GM19023 (cell line): ENCODE results near the gene COMMD9.

Experiments used
- ATAC-seq: cut with Tn5 transposase; IDR thresholded peaks from one replicate; pipeline ENCODE4 v1.9.1; 2021; ENCODE audit warnings: mild to moderate bottlenecking, moderate library complexity; ENCODE audit not compliant: unreplicated experiment

Gene COMMD9

DNA sequence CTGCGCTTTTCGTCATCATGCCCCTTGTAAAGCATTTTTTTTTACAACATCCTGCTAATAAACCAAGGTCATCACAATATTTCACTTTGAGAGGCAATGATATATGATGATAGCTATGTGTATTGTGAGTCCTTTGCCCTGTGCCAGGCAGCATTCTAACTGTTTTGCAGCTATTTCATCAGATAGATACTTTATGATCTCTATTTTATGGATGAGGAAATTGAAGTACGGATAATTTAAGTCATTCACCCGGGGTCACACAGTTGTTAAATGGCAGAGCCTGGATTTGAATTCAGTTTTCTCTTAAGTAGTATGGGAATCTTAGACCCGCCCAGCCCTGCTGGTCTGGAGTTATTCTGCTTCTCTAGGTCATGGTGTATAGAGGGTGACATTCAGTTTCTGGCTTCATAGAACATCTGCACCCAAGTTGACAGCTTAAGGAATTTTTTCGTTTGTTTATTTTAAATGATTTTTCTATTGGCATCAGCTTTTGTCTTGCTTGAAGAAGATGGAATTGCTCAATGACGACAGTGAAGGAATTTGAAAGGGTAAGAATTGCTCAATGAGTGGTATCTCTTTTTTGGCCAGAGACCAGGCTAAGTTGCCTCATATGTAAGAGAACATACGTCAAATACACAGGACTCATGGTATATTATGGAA lies 7.8 kb upstream of the COMMD9 start:
- no peak for ATAC-seq

DNA sequence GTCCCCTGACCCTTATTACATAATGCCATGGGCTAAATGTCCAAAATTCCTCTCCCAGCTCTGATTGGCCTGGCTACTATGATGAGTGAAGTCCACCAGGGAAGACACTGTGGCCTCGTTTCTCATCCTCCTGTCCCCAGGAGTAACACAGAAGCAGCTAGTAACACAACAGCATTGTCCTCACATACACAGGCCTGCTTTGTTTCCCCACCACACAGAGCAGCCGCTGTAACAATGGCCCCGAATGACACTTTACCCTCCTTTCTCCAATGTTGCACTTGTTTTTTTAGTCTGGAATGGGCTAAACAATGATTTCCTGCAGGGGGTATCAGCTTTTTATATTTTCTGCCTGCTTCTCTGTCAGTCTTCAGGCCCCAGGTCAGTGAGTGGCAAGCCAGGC lies 6.7 kb upstream of the COMMD9 start, which contains the start of gene PRR5L:
Gene PRR5L (plus strand): TSS at position 363 of the 400 bp plus-strand sequence. CDS start 104,834 bp downstream, outside the sequence.
- ATAC-seq, result no peak

DNA sequence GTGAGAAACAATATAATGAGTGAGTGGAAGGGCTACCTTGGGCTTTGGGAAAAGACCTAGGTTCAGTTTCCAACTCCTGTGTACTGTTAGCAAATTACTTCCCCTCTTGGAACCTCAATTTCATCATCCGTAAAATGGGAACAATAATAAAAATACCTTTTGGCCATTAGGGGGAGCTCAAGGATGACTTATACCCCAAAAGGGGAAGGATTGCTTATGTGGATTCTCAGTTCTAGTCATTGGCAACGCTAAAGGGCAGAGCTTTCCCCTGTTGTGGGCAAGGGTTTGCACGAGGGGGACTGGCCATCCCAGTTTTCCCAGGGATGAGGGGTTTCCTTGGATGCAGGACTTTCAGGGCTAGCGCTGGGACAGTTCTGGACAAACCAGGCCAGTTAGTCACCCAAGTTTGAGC lies 3.1 kb upstream of the COMMD9 start:
- no peak for ATAC-seq

DNA sequence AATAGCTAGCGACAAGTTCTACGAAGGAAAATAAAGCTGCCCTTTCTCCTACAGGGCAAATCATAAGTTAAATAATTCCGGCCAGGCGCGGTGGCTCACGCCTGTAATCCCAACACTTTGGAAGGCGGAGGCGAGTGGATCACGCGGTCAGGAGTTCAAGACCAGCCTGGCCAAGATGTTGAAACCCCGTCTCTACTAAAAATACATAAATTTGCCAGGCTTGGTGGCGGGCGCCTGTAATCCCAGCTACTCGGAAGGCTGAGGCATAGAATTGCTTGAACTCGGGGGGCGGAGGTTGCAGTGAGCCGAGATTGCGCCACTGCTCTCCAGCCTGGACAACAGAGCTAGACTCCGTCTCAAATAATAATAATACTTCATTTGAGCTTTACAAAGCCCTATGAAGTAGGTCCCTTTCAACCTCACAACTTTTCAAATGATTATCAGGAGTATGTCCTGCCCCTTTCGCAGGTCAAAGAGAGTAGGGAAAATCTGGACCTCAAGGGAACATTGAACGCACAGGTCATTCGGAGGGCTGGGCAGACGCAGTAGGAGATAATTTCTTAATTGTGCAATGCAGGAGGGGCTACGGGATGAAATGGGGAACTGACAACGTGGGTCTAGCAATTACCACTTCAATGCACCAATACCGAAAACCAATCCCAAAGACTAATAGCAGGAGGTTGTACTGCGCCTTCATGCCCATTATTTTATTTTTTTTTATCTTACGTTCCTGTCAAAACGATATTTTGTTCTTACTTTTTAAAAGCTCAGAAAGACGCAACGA lies 590 bp downstream of the COMMD9 start:
- no peak for ATAC-seq

DNA sequence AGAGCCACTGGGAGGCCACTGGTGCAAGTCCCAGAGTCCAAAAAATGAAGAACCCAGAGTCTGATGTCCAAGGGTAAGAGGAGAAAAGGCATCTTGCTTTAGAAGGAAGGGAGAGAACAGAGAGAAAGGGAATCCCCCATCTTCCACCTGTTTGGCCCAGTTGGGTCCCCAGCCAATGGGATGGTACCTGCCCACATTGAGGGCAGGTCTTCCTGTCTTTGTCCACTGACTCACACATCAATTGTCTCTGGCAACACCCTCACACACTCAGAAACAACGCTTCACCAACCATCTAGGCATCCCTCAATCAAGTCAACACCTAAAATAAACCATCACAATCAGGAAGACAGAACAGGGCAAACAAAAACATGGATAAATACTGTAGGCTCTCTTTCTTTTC lies 6.3 kb downstream of the COMMD9 start:
- no peak for ATAC-seq

DNA sequence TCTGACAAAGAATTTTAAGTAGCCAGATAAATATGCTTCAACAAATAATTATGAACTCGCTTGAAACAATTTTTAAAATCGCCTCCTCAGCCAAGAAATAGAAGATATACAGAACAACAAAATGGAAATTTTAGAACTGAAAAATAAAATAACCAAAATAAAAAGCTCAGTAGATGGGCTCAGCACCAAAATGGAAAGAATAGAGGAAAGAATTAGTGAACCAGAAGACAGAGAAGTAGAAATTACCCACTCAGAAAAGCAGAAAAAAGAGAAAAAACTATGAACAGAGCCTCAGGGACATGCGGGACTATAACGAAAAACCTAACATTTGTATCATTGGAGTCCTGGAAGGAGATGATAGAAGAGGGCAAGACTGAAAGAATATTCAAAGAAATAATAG lies 7.4 kb downstream of the COMMD9 start:
- no peak for ATAC-seq

DNA sequence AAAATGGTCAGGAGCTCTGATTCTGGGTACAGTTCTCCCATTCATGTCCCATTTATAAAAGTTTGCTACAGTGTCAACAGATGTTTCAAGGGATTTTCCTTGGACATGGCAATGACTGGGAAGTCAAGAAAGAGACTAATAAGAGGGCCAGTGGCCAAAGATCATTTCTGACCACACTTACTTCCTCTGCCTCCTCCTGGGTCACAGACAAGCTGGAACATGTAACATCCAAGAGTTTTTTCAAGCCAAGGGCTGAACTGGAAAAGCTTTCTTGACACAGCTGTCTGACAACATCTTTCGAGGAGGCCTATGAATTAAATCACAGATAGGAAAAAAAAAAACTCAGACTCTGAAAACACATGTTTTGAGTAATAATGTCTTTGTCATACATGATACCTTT lies 8.7 kb downstream of the COMMD9 start:
- ATAC-seq, result no peak

DNA sequence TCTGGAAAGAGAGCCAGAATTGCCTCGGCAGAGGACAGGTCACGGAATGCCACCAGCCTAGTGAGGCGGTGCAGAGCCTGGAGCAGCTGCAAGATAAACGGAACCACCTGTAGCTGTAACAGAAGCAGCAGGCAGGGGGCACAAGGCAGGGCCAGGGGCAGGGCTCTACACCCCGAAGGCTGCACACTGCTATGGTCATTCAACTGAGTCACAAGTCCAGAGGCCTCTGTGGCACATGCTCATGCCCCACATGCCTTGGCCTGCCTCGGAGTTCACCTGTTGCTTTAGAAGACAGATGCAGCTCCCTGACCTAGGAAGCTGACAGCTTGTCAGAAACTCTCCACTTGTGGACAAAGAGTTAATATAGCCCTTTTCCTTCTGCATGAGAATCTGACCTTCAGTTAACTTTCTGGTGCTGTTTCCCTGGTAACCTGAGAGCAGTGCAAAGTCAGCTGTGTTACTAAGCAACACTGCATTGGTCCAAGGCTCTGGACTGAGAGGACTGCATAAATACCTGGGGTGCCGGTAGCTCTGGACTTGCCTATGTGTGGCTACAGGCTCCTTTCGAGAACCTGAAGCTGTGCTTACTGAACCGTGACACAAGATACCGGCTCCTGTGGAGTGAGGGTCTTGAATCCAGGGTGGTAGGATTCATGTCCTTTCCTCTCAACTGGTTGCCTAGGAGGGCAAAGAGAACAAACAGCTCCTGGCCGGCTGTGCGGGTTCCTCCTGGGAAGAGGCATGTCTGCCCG lies 10.5 kb downstream of the COMMD9 start:
- ATAC-seq, result no peak

DNA sequence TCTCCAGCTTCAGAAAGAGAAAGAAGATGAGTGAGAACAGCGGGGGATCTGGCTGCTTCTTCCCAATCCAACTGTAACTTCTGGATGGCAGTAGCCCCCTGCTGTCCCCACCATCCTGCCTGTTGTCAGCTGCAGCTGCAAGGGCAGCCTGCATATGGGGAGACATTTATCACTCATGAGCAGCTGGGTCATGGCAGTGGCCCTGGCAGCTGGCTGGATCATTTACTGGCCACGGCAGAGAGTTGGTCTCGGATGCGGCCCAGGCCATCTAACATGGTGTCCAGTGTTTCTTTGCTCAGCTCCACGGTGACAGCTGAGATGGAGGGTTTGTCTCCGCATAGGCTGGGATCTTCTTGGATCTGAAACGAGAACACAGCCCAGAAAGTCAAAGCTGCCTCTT lies 14.8 kb downstream of the COMMD9 start:
- ATAC-seq, result no peak

DNA sequence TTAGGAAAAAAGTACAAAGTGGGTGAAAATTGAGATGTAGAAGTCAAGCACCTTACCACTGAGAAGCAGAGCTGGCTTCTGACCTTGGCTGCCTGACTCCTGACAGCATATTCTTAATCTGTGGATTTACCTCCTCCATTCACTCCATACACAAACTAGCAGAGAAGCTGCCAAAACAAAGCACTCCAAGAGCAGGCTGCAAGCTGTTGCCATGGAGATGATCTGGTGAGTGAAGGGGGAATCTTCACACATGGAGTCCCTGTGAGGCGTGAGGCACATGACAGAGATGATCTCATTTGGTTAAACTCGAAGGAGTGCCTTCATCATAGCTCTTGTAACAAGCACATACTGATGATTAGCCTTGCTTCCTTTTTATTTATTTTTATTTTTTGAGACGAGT lies 16.1 kb downstream of the COMMD9 start:
- ATAC-seq, result no peak

DNA sequence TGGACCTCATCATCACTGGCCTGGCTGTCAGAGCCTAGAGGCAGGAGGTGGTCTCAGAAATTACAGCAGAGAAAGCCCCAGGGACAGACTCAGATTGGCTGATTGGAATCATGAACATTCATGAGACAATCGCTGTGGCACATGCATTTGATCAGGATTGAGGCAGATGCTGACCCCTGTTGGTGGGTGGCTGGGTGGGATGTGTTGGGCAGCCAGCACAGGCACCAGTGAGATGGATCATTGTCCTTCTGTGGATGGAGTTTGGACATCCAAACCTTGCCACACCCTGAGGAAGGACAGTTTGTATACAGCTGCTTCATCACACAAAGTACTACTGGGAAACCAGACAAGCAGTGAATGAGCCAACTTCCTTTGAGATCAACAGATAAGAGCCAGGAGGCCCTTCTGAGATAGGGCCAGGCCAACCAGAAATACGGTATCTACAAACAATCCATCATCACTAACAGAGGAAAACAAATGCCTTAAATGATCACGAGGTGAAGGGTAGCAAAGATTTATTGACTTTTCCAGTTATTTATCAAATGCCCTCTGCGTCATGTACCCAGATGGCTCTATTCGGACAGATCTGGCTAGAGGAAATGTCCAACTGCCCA lies 17.3 kb downstream of the COMMD9 start:
- ATAC-seq, result no peak

DNA sequence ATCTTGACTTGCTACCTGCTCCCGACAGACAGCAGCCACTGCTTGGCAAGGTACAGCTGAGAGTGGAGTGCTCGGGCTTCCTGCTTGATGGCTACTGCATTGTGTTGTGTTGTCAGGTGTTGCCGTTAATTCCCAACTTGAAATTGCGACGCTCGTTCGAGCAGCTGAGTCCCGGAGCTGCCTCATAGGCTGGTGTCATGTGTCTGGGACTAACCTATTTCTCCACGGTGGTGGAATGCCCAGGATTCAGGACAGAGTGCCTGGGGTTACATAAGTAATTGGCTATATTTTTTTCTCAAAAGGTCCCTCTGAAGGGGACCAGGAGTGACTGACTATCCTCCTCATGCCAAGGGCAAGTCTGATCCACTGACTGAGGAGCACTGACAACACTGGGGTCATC lies 18.5 kb downstream of the COMMD9 start:
- no peak for ATAC-seq

DNA sequence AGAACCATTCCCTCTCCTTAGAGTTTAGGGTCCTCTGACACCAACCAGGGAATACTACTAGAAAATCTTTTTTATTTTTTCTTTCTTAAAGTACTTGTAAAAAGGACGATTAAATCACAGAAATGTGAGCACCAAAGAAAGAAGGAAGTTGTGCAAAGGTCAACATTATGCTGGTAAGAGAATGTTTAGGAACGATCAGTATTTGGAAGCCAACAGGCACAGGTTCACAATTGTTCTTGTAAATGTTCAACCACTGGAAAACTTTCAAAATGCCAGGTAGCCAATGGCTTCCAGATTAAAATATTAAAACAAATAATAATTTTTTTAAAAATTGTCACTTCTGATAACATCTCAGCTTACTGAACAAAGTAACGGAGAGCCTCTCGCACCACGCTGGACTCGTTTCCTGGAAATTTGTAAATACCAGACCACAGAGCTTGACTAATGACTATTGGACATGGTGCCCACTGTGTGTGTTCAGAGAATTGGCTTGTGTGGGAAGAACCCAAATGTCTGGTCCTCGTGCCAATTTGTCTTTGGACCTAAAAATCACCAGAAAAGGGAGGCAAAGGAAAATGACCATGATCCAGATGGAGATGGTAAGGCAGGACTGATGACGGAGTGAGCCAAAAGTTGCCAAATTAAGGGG lies 20.8 kb downstream of the COMMD9 start:
- ATAC-seq, result no peak

DNA sequence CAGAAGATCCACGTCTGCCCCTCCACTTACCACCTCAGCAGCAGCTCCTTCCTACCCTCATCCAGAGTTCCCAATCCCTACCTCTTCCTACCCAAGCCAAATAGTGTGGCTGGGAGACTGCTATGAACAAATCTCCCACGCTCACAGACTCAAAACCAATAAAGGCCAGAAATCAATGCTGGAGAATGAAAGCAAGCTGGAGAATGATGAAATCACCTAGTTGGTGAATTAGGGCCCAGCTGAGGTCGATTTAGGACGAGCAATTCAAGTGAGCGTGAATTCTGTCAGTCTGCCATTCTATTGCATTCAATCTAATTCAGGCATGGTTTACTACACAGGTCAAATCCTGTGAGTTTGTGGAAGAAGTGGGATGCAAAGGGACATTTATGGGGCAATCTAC lies 22.5 kb downstream of the COMMD9 start:
- ATAC-seq, result no peak

DNA sequence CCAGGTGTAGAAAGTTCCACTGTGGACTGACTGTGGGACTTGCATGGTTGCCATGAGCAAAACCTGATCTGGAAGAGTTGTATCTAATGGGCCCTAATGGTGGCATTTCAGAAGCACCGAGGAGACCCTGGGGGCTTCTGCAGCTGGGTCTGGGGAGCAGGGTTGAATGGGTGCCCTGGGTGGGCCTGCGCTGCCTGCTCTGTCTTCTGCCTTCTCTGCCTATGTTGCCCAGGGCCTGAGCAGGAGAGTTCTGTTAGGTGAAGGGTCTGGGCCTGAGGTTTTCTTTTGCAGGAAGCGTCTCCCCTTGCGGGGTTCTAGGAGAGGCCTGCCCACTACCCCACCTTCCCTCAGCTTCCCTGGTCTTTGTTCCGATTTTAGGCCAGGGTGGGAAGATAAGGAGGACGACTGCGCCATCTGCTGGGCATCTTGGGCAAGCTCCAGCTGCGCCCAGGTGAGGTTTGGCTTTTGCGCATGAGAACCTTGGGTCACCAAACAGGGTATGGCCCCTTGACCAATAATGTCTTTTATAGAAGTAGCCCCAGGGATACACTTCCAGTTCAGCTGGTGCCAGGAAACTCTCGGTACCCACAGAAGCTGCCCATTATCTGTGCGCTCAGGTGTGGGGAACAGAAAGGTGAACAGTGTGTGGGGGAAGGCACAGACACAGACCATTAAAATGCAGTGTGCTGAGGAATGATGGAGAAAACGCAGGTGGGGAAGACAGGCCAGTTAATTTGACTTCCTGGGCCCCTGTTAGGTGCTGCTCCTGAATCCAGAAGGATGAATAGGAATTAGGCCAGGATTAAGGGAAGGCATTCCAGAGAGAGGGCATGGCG lies 23.2 kb downstream of the COMMD9 start:
- peak; percentile 69 for ATAC-seq

DNA sequence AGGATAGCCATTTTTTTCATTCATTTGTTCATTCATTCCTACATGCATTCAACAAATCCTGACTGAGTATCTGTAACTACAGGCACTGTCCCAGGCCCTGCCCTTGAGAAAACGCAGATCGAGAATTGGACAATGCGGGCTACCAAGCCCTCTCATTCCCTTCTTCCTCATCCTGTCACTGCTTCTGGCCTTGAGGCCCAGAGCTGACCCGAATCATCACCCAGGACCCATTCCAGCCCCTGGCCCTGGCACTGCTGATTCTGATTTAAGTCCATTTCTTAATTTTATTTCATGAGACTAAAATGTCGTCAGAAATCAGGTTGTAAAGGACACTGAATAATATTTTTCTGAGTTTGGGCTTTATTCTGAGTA lies 24.3 kb downstream of the COMMD9 start:
- no peak for ATAC-seq

DNA sequence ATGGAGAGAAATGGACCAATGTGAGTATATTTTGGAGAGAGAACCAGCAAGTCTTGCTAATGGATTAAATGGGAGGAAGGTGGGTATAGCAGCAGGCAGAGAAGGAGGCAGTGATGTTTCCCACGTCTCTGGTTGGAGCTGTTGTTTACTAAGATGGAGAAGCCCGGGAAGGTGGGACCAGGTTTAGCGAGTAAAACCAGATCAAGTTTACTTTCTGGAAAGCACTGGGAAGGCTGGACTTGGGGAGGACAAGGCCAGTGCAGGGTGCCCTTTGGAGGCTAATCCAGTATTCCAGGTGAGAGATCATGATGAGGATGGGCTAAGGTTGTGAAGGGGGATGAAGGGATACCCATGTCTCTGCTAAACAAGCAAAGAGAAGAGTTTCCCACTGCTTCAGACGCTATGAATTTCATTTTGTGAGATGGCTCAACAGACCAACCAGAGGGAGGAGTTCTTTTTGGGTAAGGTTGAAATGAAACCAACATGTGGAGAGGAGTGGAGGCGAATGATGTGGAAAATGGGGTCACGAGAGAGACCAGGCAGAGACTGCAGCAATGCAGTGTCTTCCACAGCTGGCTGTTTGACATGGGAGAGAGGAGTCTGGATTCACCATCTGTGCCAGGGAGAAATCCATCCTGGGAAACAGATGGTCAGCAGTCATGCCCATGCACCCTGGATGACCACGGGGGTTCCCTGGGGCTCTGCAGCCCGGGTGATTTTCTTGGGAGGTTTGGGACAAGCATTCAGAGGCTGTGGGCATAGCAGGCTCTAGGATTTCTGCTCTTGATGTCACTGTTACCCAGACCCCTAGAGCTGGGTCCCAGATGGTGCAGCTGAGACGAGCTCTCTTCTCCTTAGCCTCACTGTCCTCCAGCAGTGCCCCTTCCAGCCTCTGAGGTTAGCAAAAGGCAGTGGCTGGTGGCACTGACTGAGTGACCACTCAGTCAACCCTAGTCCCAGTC lies 24.9 kb downstream of the COMMD9 start:
- no peak for ATAC-seq

DNA sequence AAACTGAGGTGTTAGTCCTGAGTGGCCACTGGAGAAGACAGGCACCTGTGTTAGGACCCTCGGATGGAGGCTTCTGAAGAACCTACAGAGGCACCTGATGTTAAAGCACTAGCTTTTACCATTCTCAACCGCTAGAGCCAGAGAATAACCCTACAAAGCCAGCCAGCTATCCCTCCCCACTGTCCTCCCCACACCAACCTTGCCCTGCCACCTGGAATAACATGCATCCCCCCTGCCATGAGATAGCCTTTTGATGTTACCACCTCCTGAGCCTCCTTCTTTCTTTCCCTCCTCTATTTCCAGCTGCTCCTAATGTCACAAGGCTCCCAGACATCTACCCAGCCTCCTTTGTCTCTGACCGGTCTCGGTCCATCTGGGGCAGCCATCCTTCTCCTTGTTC lies 28.1 kb downstream of the COMMD9 start:
- no peak for ATAC-seq
